HepG2 (cell line): ENCODE results near the gene SHLD1. TPM values are rescaled to one million over a fixed set of nuclear protein-coding genes. Genes with fewer than 3 reads are reported as not detected.

Experiments
- ATAC-seq: fragments of 200-7000 bp; cut with Tn5 transposase; 3 replicates; pipeline ENCODE4 v1.9.1; 2020; ENCODE audit warnings: mild to moderate bottlenecking, moderate library complexity
- BruUV-seq: library from RNA; stranded (reverse); fragments of 400-500 nt; replicated peaks from 2 replicates; lab custom pipeline; 2021; lab: Mats Ljungman, UMichigan
- CTCF ChIA-PET: fragments of 300-600 bp; formaldehyde crosslinking; extraction: SDS; loops from one replicate; lab custom pipeline; 2021; ENCODE audit warnings: low total read pairs, inconsistent platforms, low intra/inter-chr PET ratio; lab: Yijun Ruan, JAX
- POLR2A ChIA-PET: fragments of 350-600 bp; sonication (Branson Sonifier 250); formaldehyde crosslinking; loops from one replicate; lab custom pipeline; 2020; ENCODE audit warnings: antibody characterized with exemption, inconsistent platforms; lab: Yijun Ruan, JAX
- DNase-seq: peaks from one replicate; pipeline ENCODE4 v3.0.0-alpha.2; 2015; ENCODE audit warnings: low spot score
- FAIRE-seq: peaks from 3 replicates; lab custom pipeline; 2011; peaks lifted over from hg19 to GRCh38; lab: Jason Lieb, UNC
- H2AFZ ChIP-seq: one replicate; pipeline ENCODE4 v1.6.1; 2011; ENCODE audit warnings: low read length, inconsistent platforms
- H3K27ac ChIP-seq: fragments of 300-600 bp; 3 replicates; pipeline ENCODE4 v1.8.0; 2011; ENCODE audit warnings: mixed run types, mild to moderate bottlenecking, mixed read lengths, low read length, inconsistent platforms; ENCODE audit not compliant: insufficient read depth; ENCODE audit errors: extremely low read length
- H3K27me3 ChIP-seq, 2 experiments: fragments of 200-600 bp in 1 of 2; 2 replicates in 1 of 2; 3 replicates in 1 of 2; pipeline versions ENCODE4 v1.6.0 to v1.8.0; 2011; ENCODE audit warnings: low read length in 2 of 2, mild to moderate bottlenecking in 2 of 2, moderate library complexity in 2 of 2, inconsistent platforms in 1 of 2; ENCODE audit not compliant: insufficient read depth in 2 of 2, control insufficient read depth in 1 of 2
- H3K36me3 ChIP-seq, 2 experiments: fragments of 200-600 bp in 1 of 2; replicated peaks in 1 of 2; 2 replicates in 1 of 2; 3 replicates in 1 of 2; pipeline versions ENCODE4 v1.5.1 to v1.8.0; 2011; ENCODE audit warnings: low read length in 2 of 2, inconsistent platforms in 1 of 2; ENCODE audit not compliant: insufficient read depth in 2 of 2, control insufficient read depth in 1 of 2
- H3K4me1 ChIP-seq: 2 replicates; pipeline ENCODE4 v1.5.1; 2012; ENCODE audit warnings: low read length, inconsistent platforms; ENCODE audit not compliant: insufficient read depth
- H3K4me2 ChIP-seq: 2 replicates; pipeline ENCODE4 v1.6.0; 2011; ENCODE audit warnings: low read depth, low read length, inconsistent platforms
- H3K4me3 ChIP-seq, 3 experiments: fragments of 200-600 bp in 1 of 3; sonication (generic), shearing (Covaris generic) in 1 of 3; replicated peaks in 1 of 3; 2 replicates each; pipeline ENCODE4 v1.5.1; 2011 to 2016; ENCODE audit warnings: low read length in 3 of 3, inconsistent platforms in 2 of 3, low read depth in 2 of 3, mild to moderate bottlenecking in 2 of 3, control low read depth in 1 of 3, mixed read lengths in 1 of 3; ENCODE audit not compliant: insufficient read depth in 1 of 3
- H3K79me2 ChIP-seq: one replicate; pipeline ENCODE4 v1.6.1; 2011; ENCODE audit warnings: low read length, inconsistent platforms; ENCODE audit not compliant: insufficient read depth
- H3K9ac ChIP-seq: 2 replicates; pipeline ENCODE4 v1.6.0; 2011; ENCODE audit warnings: mild to moderate bottlenecking, low read depth, low read length, inconsistent platforms; ENCODE audit not compliant: insufficient read depth
- H3K9me3 ChIP-seq: 2 replicates; pipeline ENCODE4 v1.5.1; 2012; ENCODE audit warnings: mild to moderate bottlenecking, low read length
- H4K20me1 ChIP-seq: 2 replicates; pipeline ENCODE4 v1.6.0; 2011; ENCODE audit warnings: inconsistent platforms, mild to moderate bottlenecking, low read length, moderate library complexity; ENCODE audit not compliant: insufficient read depth
- GMEB1 ChIP-seq: sonication (generic); formaldehyde crosslinking; IDR thresholded peaks from 2 replicates; pipeline ENCODE4 v1.5.1; 2020; ENCODE audit warnings: missing genetic modification reagents, mild to moderate bottlenecking, borderline replicate concordance
- MTF2 ChIP-seq: sonication (generic); formaldehyde crosslinking; IDR thresholded peaks from 2 replicates; pipeline ENCODE4 v1.5.0; 2020; ENCODE audit warnings: missing genetic modification reagents, borderline replicate concordance
- RFX3 ChIP-seq: IDR thresholded peaks from 2 replicates; pipeline ENCODE4 v1.6.1; 2016; ENCODE audit warnings: missing biosample characterization, missing genetic modification reagents
- SPEN ChIP-seq: sonication (generic); formaldehyde crosslinking; IDR thresholded peaks from 2 replicates; pipeline ENCODE4 v1.5.1; 2020; ENCODE audit warnings: low read depth, mild to moderate bottlenecking, missing genetic modification reagents
- WGBS: methylation state at CpG from one replicate; pipeline ENCODE4 v1.1.6; 2017; ENCODE audit warnings: low lambda C conversion rate; 5-methylcytosine and 5-hydroxymethylcytosine counted together
- in situ Hi-C: cut with HindIII; loops from 2 replicates; pipeline ENCODE4 v1.10.0; 2017; ENCODE audit warnings: low pct_unique_long_range_greater_than_20kb; ENCODE audit not compliant: extremely low pct_ligation_motif_present
- intact Hi-C: fragments of 100-400 bp; cut with micrococcal nuclease; formaldehyde crosslinking; loops from one replicate; pipeline ENCODE4 v1.10.0; 2022; ENCODE audit not compliant: unreplicated experiment
- polyA plus RNA-seq, 8 experiments: library from polyadenylated mRNA; depleted of rRNA in 3 of 8; stranded (reverse) in 7 of 8; unstranded in 1 of 8; fragments of >200 nt; fragmentation: Illumina TruSeq in 4 of 8; extraction: Trizol in 4 of 8; gene quantifications; 2 replicates each; pipeline versions ENCODE4 v1.2.1 to v1.2.3, GENCODE V29; 2011 to 2016; ENCODE audit warnings: low read depth in 4 of 8, missing spikeins in 1 of 8, mixed read lengths in 1 of 8; ENCODE audit not compliant: insufficient read depth in 1 of 8
- total RNA-seq, 5 experiments: library from RNA; depleted of rRNA; stranded (reverse); fragments of >200 nt; fragmentation: Illumina TruSeq; extraction: Trizol; gene quantifications; 2 replicates each; pipeline ENCODE4 v1.2.3, GENCODE V29; 2016; ENCODE audit warnings: low read depth in 1 of 5
- TF ChIP-seq, protein P1 (sequence below): IDR thresholded peaks from 2 replicates; pipeline ENCODE4 v1.6.1; 2016; ENCODE audit warnings: low read depth, control low read depth
- TF ChIP-seq, protein P2 (sequence below): sonication (generic); formaldehyde crosslinking; IDR thresholded peaks from 2 replicates; pipeline ENCODE4 v1.4.0; 2020; ENCODE audit warnings: low read depth, missing genetic modification reagents
- TF ChIP-seq, protein P3 (sequence below): sonication (generic); formaldehyde crosslinking; IDR thresholded peaks from 2 replicates; pipeline ENCODE4 v1.8.0; 2022; ENCODE audit warnings: missing genetic modification reagents, mild to moderate bottlenecking, inconsistent platforms, borderline replicate concordance
- TF ChIP-seq, protein P4 (sequence below): sonication (generic); formaldehyde crosslinking; IDR thresholded peaks from 2 replicates; pipeline ENCODE4 v1.4.0; 2020; ENCODE audit warnings: low read depth, mild to moderate bottlenecking, missing genetic modification reagents

SHLD1 gene
- total and polyA plus RNA-seq, 2 of the 13 experiments (the other 11 are each of a cell fraction or from before 2014, with no cell fraction given) = 8.9 to 10.0 TPM

DNA sequence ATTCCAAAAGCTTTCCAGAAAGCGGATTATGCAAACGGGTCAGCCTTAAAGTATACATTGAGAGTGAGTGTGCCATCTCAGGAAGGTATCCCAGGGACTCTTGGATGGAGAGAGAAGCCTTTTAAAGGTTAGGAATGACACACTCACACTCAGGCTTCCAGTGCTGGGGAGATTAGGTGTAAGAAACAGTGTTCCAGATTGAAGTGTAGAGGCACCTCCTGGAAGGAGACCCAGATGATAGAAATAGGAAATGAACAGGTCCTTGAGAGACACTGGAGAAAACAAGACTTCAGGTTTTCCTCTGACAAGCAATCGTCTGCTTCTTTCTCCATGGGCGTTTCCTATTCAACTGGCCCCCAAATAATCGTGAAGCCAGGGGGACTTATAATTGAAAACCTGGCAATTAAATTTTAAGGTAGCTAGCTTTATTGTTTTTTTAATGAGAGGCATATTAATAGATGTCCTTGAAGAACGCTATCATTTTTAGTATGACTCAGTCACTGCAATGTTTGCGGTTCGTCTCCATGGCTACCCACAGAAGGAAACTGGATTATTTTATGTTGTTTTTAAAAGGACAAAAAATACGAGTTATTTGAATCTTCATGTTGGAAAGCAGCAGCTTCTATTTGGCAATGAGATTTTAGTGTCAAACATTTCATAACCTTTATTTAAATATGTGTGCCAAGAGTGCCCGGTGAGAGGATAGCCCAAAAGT is 114.8 kb downstream of the SHLD1 start:
- DNase-seq = no peak
- no peaks in the 10 kb centered on the region for H3K79me2 ChIP-seq
- intact Hi-C loops (no loop called here), in situ Hi-C loops (no loop called here)
- no peak overlapping the region for H2AFZ ChIP-seq
- no peak overlapping the region for H3K4me3 ChIP-seq
- TF ChIP-seq, protein P1, sequence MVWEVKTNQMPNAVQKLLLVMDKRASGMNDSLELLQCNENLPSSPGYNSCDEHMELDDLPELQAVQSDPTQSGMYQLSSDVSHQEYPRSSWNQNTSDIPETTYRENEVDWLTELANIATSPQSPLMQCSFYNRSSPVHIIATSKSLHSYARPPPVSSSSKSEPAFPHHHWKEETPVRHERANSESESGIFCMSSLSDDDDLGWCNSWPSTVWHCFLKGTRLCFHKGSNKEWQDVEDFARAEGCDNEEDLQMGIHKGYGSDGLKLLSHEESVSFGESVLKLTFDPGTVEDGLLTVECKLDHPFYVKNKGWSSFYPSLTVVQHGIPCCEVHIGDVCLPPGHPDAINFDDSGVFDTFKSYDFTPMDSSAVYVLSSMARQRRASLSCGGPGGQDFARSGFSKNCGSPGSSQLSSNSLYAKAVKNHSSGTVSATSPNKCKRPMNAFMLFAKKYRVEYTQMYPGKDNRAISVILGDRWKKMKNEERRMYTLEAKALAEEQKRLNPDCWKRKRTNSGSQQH (CRISPR knock-in tag) = no peak
- TF ChIP-seq RFX3 (peak; percentile 23; the same call in 1 of the 2 replicates), SPEN (no peak), GMEB1 (no peak), MTF2 (CRISPR knock-in tag) (no peak)
- TF ChIP-seq, protein P2, sequence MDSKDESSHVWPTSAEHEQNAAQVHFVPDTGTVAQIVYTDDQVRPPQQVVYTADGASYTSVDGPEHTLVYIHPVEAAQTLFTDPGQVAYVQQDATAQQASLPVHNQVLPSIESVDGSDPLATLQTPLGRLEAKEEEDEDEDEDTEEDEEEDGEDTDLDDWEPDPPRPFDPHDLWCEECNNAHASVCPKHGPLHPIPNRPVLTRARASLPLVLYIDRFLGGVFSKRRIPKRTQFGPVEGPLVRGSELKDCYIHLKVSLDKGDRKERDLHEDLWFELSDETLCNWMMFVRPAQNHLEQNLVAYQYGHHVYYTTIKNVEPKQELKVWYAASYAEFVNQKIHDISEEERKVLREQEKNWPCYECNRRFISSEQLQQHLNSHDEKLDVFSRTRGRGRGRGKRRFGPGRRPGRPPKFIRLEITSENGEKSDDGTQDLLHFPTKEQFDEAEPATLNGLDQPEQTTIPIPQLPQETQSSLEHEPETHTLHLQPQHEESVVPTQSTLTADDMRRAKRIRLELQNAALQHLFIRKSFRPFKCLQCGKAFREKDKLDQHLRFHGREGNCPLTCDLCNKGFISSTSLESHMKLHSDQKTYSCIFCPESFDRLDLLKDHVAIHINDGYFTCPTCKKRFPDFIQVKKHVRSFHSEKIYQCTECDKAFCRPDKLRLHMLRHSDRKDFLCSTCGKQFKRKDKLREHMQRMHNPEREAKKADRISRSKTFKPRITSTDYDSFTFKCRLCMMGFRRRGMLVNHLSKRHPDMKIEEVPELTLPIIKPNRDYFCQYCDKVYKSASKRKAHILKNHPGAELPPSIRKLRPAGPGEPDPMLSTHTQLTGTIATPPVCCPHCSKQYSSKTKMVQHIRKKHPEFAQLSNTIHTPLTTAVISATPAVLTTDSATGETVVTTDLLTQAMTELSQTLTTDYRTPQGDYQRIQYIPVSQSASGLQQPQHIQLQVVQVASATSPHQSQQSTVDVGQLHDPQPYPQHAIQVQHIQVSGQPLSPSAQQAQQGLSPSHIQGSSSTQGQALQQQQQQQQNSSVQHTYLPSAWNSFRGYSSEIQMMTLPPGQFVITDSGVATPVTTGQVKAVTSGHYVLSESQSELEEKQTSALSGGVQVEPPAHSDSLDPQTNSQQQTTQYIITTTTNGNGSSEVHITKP (CRISPR knock-in tag) = no peak
- TF ChIP-seq, protein P3, sequence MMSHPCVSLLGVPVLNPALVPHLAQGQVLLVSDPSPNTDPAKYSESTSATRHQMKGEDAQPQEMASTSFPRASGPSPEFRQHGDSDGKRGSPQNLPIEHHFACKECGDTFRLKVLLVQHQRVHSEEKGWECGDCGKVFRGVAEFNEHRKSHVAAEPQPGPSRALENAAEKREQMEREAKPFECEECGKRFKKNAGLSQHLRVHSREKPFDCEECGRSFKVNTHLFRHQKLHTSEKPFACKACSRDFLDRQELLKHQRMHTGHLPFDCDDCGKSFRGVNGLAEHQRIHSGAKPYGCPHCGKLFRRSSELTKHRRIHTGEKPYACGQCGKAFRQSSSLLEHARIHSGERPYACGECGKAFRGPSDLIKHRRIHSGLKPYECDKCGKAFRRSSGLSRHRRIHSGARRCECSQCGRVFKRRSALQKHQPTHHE (CRISPR knock-in tag) = no peak
- TF ChIP-seq, protein P4, sequence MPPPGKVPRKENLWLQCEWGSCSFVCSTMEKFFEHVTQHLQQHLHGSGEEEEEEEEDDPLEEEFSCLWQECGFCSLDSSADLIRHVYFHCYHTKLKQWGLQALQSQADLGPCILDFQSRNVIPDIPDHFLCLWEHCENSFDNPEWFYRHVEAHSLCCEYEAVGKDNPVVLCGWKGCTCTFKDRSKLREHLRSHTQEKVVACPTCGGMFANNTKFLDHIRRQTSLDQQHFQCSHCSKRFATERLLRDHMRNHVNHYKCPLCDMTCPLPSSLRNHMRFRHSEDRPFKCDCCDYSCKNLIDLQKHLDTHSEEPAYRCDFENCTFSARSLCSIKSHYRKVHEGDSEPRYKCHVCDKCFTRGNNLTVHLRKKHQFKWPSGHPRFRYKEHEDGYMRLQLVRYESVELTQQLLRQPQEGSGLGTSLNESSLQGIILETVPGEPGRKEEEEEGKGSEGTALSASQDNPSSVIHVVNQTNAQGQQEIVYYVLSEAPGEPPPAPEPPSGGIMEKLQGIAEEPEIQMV (CRISPR knock-in tag) = no peak
- no peak overlapping the region for H3K27ac ChIP-seq
- ATAC-seq = no peak
- H3K4me2 ChIP-seq = no peak overlapping the region
- no peaks in the 10 kb centered on the region for H4K20me1 ChIP-seq
- POLR2A ChIA-PET = no interaction called here
- CTCF ChIA-PET = no interaction called here
- peak; percentile 28 for FAIRE-seq
- H3K9me3 ChIP-seq = no peaks in the 10 kb centered on the region
- H3K27me3 ChIP-seq = no peaks in the 10 kb centered on the region
- no peaks in the 10 kb centered on the region for H3K36me3 ChIP-seq
- no peak overlapping the region for H3K9ac ChIP-seq
- no TSS peak for BruUV-seq
- H3K4me1 ChIP-seq = peaks cover 12% of the 10 kb centered on the region; the same call in 1 of the 2 replicates
- WGBS = 61% methylated on average over 10 of the region's 10 CpGs
